T follicular helper cell (primary cell): Measurements from ENCODE around the gene STRADA.

Experiments
- DNase-seq: peaks from one replicate; pipeline ENCODE4 v3.0.0-alpha.2; 2020; ENCODE audit warnings: low read depth

Gene STRADA

GRCh38 chr17:63685578-63685977 is 56.0 kb downstream of the STRADA start:
- DNase-seq: no peak

- DNase-seq: no peak
Observed at GRCh38 chr17:63685041-63685440, 56.6 kb downstream of the STRADA start.

GRCh38 chr17:63682981-63683380 is 58.6 kb downstream of the STRADA start:
- no peak for DNase-seq

GRCh38 chr17:63682441-63682840 is 59.2 kb downstream of the STRADA start:
- DNase-seq: no peak

GRCh38 chr17:63681530-63681929 is 60.1 kb downstream of the STRADA start:
- DNase-seq: no peak

- DNase-seq: no peak
Observed at GRCh38 chr17:63680700-63681099, 60.9 kb downstream of the STRADA start.

GRCh38 chr17:63679214-63679613 is 62.4 kb downstream of the STRADA start:
- DNase-seq: no peak

GRCh38 chr17:63676584-63676983 is 65.0 kb downstream of the STRADA start:
- no peak for DNase-seq

- no peak for DNase-seq
Observed at GRCh38 chr17:63675607-63676546, 65.7 kb downstream of the STRADA start.

- DNase-seq: no peak
Observed at GRCh38 chr17:63675231-63675606, 66.4 kb downstream of the STRADA start.

GRCh38 chr17:63672856-63673255 is 68.7 kb downstream of the STRADA start:
- DNase-seq: no peak

GRCh38 chr17:63665527-63666214 is 75.9 kb downstream of the STRADA start:
- no peak for DNase-seq

GRCh38 chr17:63659850-63660249 is 81.7 kb downstream of the STRADA start:
- DNase-seq: no peak

GRCh38 chr17:63658366-63658765 is 83.2 kb downstream of the STRADA start:
- DNase-seq: no peak

- no peak for DNase-seq
Observed at GRCh38 chr17:63657786-63658185, 83.8 kb downstream of the STRADA start.

- no peak for DNase-seq
Observed at GRCh38 chr17:63653050-63653449, 88.5 kb downstream of the STRADA start.
